Hypothalamus (tissue), 51 donors: ENCODE results near the gene ZC3H10.
A peak's percentile ranks its signal among the peaks of the same experiment; 100 is the strongest.
"Not testable (repeated sequence)": the region's sequence is repeated elsewhere in the genome, so short reads cannot be mapped to it uniquely, and the experiment has no call there.

Source experiments
- DNase-seq, 51 donors: peaks; one replicate each; lab custom pipeline; 2025; lab: John Stamatoyannopoulos, UW

The ZC3H10 gene

GRCh38 chr12:56101045-56101444 lies 17.0 kb upstream of the ZC3H10 start:
- no peak for DNase-seq

GRCh38 chr12:56102683-56103065 lies 15.4 kb upstream of the ZC3H10 start:
- no peak for DNase-seq

DNA sequence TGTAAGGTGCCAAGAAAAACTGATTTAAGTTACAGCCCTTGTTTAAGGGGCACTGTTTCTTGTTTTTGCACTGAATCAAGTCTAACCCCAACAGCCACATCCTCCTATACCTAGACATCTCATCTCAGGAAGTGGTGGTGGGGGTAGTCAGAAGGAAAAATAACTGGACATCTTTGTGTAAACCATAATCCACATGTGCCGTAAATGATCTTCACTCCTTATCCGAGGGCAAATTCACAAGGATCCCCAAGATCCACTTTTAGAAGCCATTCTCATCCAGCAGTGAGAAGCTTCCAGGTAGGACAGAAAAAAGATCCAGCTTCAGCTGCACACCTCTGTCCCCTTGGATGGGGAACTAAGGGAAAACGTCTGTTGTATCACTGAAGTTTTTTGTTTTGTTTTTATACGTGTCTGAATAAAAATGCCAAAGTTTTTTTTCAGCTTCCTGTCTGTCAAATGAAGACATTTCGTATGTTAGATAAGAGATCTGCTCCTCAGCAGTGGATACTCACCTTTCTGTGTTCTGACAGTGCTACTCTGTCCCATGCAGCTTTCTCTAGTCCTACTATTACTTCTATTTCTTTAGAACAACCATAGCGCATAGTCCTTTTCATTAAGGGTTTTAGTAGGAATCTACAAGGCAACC lies 14.9 kb upstream of the ZC3H10 start:
- no peak for DNase-seq

DNA sequence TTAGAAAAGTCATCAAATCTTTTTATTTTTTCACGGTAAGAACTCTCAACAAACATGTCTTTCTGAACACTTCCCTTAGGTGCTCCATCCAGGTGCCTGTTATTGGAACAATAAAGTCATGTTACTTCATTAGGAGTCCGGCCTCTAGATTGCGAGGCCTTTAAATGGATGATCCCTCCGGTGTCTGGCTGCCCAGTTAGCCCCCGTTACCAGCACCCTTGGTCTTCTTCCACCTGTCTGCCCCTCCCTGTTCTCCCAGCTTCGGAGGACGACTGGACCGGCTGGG lies 14.3 kb upstream of the ZC3H10 start:
- DNase-seq: no peak

DNA sequence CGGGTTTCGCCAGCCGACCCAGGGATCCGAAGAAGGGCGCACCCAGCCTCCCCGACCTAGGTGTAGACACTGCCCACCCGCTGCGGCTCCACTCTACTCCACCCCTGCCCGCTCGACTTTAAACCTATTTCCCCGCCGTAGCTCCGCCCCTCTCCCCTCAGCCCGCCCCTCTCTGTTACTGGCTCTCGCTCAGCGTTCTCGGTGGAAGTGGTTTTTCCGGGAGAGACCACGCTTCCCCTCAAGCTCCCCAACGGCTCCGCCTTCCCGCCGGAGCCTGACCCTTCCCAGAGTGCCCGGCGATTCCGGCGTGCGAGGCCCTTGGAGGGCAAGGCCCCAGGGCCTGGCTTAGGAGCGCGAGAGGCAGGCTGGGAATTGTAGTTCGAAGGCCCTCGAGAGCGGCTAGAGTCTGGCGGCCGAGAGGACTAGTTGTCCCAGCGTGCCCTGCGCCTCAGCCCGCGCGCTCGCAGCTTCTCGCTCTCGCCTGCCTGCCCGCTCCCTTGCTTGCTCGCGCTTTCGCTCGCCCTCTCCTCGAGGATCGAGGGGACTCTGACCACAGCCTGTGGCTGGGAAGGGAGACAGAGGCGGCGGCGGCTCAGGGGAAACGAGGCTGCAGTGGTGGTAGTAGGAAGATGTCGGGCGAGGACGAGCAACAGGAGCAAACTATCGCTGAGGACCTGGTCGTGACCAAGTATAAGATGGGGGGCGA lies 13.8 kb upstream of the ZC3H10 start, which contains the start of gene PA2G4:
Gene PA2G4, plus strand, starts transcription at position 451 of the 706 bp plus-strand sequence. Its CDS starts 179 bp downstream, at position 630.
- peak; percentile 74 to 98 (median 94) for DNase-seq

DNA sequence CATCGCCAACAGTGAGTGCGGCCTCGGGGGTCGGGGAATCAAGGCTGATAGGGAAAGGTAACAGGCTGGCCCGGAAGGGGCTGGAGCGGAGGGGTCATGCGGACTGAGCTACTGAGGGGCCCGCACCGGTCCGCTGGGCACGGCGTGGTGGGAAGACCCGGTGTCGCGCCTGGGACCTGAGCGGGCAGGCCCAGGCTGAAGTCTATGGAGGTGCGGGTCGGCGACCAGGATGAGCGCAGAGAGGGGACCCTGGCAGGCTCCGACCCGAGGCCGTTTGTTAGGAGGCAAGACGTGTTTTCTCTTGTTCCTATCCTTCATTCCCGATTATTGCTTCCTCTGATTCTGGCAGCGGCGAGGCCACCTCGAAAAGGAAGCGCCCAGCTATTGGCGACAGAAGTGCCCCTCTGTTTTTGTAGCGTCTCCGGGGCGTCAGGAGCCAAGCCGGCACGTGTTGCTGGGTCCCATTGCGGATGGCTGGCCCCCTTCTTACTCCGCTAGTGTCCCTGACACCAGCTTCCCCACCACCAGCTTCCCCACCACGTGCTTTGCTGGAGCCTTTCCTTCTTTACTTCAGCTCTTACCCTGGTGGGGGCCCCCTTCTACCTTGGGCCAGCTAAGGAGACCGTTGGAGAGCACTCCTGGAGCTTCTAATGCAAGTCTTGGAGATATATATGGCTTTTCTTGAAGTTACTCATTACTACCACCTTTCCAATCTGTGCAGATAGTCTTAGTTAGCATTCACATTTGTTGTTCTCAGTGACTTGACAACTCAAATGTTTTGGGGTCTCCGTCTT lies 13.1 kb upstream of the ZC3H10 start:
- DNase-seq: peak in 9 of 51 donors; percentile 30 to 59 (median 47)

- DNase-seq: no peak
Measured at GRCh38 chr12:56105609-56105902, 12.5 kb upstream of the ZC3H10 start.

DNA sequence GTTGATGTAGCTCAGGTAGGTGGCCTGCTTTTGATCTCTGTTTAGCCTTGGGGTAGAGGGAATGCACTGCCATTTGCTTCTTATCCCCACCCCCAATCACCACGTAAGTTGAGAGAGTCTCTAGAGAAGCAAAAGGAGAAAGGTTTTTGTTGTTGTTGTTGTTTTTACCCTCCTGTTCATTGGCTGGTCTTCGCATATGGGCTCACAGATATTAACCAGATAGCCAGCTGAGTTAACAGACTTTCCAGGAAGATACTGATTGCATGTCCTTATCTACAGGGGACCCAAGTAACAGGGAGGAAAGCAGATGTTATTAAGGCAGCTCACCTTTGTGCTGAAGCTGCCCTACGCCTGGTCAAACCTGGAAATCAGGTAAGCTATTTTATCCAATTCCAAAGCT lies 10.8 kb upstream of the ZC3H10 start:
- no peak for DNase-seq

DNA sequence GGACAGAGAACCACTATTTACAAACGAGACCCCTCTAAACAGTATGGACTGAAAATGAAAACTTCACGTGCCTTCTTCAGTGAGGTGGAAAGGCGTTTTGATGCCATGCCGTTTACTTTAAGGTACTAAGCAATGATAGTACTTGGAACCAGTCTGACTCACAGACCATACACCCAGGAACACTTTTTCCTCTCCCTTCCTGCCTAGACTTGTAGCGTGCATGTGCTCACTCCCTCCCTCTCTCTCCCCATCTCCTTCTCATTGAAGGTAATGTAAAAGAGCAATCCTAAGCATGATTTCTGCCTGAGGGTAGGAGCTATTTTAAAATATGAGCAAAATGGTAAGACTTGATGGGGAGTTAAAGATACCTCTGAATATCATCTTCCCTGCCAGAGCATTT lies 7.5 kb upstream of the ZC3H10 start:
- DNase-seq: no peak

DNA sequence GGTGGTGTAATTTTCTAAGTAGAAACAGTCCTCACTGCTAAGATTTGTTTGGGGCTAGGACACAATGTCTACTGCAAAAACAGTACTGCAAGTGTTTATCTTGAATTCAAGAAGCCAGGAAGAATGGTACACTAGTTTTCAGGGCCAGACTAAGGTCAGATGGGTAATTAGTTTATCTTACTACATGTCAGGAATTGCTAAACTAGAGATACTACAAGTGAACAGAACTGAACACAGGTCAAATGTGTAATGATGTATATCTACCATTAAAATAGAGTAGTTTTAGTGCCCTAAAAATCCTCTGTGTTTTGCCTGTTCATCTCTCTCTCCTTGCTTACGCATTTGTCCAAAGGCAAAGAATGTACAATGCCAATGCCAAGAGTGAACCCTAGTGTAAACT lies 4.0 kb upstream of the ZC3H10 start:
- DNase-seq: no peak

DNA sequence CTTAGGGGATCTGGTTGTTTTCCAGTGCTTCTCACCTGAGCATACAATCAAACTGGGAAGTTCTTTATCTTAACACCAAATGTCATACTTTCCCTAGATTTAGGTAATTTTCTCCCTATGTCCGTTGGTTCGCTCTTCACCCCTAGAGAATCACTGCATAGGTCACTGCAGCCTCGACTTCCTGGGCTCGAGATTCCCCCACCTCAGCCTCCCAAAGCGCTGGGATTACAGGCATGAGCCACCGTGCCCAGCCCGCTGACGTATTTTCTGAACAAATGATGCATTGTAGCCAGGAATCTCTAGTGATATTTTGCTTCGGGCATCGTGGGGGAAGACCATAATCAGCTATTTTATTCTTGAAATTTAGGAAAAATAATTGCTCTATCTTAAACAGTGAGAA lies 2.7 kb upstream of the ZC3H10 start:
- peak in 8 of 51 donors; percentile 4 to 20 (median 12) for DNase-seq

DNA sequence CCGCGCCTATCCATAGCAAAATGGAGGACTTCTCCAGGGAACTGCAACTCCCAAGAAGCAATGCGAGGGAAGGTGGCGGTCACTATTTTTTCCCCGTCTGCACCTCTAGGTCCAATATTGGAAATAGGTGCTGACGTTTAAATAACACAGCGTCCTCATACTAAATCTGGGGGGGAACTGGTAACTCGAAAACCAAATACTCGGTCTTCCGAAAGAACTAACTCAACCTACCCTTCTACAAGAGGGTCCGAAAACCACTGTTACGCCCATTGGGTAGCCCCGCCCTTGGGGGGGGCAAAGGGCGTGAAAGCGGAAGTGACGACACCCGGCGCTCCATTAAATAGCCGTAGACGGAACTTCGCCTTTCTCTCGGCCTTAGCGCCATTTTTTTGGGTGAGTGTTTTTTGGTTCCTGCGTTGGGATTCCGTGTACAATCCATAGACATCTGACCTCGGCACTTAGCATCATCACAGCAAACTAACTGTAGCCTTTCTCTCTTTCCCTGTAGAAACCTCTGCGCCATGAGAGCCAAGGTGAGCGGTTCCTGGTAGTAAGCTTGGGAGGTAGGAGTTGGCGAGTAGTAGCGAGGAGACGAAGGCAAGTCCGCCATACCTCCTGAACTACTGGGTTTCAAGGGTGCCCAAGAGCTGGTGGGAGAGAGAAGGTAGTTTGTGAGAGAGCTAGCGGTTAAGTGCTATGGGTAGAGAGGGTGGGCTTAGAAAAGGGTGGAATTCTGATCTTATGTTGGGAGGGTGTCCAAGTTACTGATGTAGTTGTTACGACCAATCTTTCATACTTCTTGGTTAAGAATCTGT lies 1.6 kb upstream of the ZC3H10 start, which contains the start of gene RPL41:
Gene RPL41, plus strand, starts transcription at position 367 of the 815 bp plus-strand sequence.
- peak; percentile 30 to 97 (median 87) for DNase-seq

GRCh38 chr12:56117082-56117706 lies 872 bp upstream of the ZC3H10 start:
- not testable (repeated sequence) for DNase-seq

GRCh38 chr12:56118688-56119357 lies 757 bp downstream of the ZC3H10 start:
- peak in 1 of 51 donors; percentile 32 for DNase-seq

GRCh38 chr12:56119361-56119796 lies 1.3 kb downstream of the ZC3H10 start:
- peak in 33 of 51 donors; percentile 1 to 65 (median 27) for DNase-seq

GRCh38 chr12:56120158-56120846 lies 2.2 kb downstream of the ZC3H10 start:
- DNase-seq: no peak

DNA sequence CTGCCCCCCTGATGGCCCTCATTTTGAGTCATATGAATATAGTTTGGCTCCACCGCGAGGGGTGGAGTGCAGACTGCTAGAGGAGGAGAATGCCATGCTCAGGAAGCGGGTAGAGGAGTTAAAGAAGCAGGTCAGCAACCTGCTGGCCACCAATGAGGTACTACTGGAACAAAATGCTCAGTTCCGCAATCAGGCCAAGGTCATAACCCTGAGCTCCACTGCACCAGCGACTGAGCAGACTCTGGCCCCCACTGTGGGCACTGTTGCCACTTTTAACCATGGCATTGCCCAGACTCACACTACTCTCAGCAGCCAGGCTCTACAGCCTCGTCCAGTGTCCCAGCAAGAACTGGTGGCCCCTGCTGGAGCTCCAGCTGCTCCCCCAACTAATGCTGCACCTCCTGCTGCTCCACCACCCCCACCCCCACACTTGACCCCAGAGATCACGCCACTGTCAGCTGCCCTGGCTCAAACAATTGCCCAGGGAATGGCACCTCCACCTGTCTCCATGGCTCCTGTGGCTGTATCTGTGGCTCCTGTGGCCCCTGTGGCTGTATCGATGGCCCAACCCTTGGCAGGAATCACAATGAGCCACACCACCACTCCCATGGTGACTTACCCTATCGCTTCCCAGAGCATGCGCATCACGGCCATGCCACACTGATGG lies 3.3 kb downstream of the ZC3H10 start:
- no peak for DNase-seq

- DNase-seq: no peak
Measured at GRCh38 chr12:56122637-56123036, 4.6 kb downstream of the ZC3H10 start.

DNA sequence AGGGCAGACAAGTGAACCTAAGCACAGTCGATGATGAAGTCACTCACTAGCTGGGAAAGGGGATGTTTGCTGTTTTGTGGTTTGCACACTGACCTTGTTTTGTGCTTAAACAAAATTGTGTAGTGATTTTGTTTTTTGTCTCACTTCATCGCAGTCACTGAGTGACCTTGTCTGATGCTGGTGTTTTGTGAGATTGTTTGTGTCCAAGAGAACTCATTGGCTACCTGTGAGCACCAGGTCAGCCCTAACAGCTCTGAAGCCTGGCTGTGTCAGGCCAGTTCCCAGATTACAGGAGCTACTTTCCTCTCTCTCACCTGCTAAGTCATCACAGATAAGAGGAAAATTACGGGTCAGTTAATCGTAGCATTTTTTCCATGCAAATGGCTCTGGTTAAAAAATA lies 6.1 kb downstream of the ZC3H10 start:
- DNase-seq: no peak
